Left renal cortex interstitium (tissue), 4 donors: ENCODE measurements around the gene ESPNL. TPM values are rescaled to one million over a fixed set of nuclear protein-coding genes. Genes with fewer than 3 reads are reported as not detected.

ENCODE experiments used
- DNase-seq, 4 donors: peaks; one replicate each; pipeline ENCODE4 v3.0.0-alpha.2; 2013; ENCODE audit warnings: low read depth in 4 of 4, low spot score in 2 of 4, missing footprints in 1 of 4
- polyA plus RNA-seq, 4 donors: library from polyadenylated mRNA; unstranded; fragments of 120-200 nt; gene quantifications; one replicate each; pipeline ENCODE4 v1.2.1, GENCODE V29; 2013; ENCODE audit not compliant: insufficient read length in 4 of 4

ESPNL gene
- polyA plus RNA-seq, 4 donors, result 0.25 to 3.0 (median 2.1) TPM

- no peak for DNase-seq
These were observed 2.7 kb upstream of the ESPNL start for GRCh38 chr2:238097201-238097987.

- no peak for DNase-seq
These were observed 1.9 kb upstream of the ESPNL start for GRCh38 chr2:238097988-238098871.

GRCh38 chr2:238098901-238099713 lies 1.0 kb upstream of the ESPNL start:
- no peak for DNase-seq

GRCh38 chr2:238099714-238100048 lies 459 bp upstream of the ESPNL start:
- DNase-seq, result no peak

- no peak for DNase-seq
These were observed 956 bp downstream of the ESPNL start for GRCh38 chr2:238100821-238101771.

GRCh38 chr2:238101891-238102841 lies 2.0 kb downstream of the ESPNL start:
- DNase-seq, result no peak

GRCh38 chr2:238102865-238103264 lies 2.7 kb downstream of the ESPNL start:
- no peak for DNase-seq

- DNase-seq, result no peak
These were observed 3.5 kb downstream of the ESPNL start for GRCh38 chr2:238103465-238104225.

GRCh38 chr2:238104226-238104690 lies 4.1 kb downstream of the ESPNL start:
- DNase-seq, result no peak

GRCh38 chr2:238104691-238105371 lies 4.7 kb downstream of the ESPNL start:
- DNase-seq, result no peak

GRCh38 chr2:238105506-238106338 lies 5.6 kb downstream of the ESPNL start:
- no peak for DNase-seq

GRCh38 chr2:238106339-238106697 lies 6.2 kb downstream of the ESPNL start:
- DNase-seq, result no peak

- DNase-seq, result no peak
These were observed 6.8 kb downstream of the ESPNL start for GRCh38 chr2:238106698-238107524.

GRCh38 chr2:238107525-238108422 lies 7.6 kb downstream of the ESPNL start:
- DNase-seq, result no peak
